Measurements from ENCODE around the gene ADAD2. TPM values are rescaled to one million over a fixed set of nuclear protein-coding genes. Genes with fewer than 3 reads are reported as not detected.
A peak's percentile ranks its signal among the peaks of the same experiment; 100 is the strongest.

The ADAD2 gene
- polyA plus RNA-seq, 6 donors from 2014 or later, result 0.17 TPM; not detected in 5

DNA sequence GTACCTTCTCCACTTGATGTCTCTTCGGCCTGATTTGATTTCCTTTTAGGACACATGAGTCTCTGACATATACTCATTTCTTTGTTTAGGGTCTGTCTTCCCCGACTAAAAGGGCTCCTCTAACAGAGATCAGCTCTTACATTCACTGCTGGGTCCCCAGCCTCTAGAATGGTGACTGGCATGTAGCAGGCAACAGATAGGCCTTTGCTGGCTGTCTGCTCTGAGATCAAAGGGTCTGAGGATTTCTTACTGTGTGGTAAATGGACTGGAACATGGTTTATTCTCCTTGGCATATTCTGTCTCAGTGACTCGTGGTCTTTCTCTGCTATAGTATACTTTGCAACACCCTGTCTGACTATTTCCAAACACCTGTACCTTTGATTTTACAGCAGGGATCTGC lies 29.2 kb upstream of the ADAD2 start:
- no peak for ATAC-seq (ENCODE audit: low read depth in 2 of 2)
- Mint-ChIP-seq H3K36me3 (no peaks in the 10 kb centered on the region), H3K9me3 (no peaks in the 10 kb centered on the region), H3K4me3 (no peak overlapping the region), H3K27ac (no peak overlapping the region), H3K4me1 (no peaks in the 10 kb centered on the region), H3K27me3 (peaks cover 35 to 64% (median 39%) of the 10 kb centered on the region in 3 donors)
- no peak for DNase-seq

DNA sequence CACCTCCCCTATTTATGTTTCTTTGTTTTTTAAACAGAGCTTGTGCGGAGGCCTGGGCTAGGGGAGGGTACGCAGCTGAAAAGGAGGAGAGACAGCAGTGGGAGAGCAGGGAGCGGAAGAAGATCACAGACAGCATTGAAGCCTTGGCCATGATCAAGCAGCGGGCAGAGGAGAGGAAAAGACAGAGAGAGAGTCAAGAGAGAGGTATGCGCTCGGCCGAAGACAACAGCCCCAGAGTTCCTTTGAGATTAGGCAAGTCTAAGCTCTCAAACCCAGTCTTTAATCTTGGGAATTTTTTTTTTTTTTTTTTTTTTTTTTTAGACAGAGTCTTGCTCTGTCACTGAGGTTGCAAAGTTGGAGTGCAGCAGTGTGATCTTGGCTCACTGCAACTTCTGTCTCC lies 25.2 kb upstream of the ADAD2 start:
- Mint-ChIP-seq H3K4me1 (no peaks in the 10 kb centered on the region), H3K36me3 (no peaks in the 10 kb centered on the region), H3K9me3 (no peaks in the 10 kb centered on the region), H3K4me3 (no peak overlapping the region), H3K27ac (no peak overlapping the region), H3K27me3 (peaks cover 27 to 54% (median 28%) of the 10 kb centered on the region in 3 donors)
- DNase-seq (no peak), ATAC-seq (ENCODE audit: low read depth in 2 of 2) (no peak)

DNA sequence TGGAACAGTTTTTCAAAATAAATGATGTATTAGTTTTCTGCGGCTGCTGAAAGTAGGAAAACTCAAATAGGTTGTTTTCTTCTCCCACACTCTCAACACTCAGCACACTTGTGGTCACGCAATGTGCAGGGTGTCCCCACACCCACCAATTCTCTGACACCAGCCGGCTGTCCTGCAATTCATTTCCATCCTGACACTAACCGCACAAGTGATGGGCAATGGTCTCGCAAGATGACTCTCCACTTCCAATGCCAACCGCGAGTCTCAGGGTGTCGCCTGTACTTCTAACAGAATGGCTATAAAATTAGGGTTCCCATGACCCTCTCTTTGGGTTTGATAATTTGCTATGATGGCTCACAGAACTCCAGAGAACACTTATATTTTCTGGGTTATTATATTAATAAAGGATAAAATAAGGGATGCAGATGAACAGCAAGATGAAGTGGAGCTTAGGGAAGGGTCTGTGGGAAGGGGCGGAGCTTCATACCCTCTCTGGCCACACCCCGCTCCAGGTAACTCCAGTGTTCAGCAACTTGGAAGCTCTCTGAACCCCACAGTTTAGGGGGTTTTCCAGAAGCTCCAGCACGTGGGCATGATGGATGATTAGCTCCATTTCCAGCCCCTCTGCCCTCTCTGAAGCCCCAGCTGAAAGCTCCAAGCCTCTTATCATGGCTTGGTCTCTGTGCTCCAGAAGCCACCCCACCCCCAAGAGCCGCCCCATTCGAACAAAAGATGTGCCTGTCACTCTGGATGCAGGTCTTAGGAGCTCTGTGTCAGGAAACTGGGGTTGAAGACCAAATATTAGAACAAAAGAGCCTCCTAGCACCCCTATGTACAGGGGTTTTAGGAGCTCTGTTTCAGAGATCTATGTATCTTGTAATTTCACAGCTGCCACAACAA lies 23.9 kb upstream of the ADAD2 start:
- DNase-seq, result no peak
- no peaks in the 10 kb centered on the region for H3K9me3 Mint-ChIP-seq
- peaks cover 21 to 46% (median 28%) of the 10 kb centered on the region in 3 donors for H3K27me3 Mint-ChIP-seq
- no peaks in the 10 kb centered on the region for H3K4me1 Mint-ChIP-seq
- no peaks in the 10 kb centered on the region for H3K36me3 Mint-ChIP-seq
- no peak overlapping the region for H3K4me3 Mint-ChIP-seq
- ATAC-seq (ENCODE audit: low read depth in 2 of 2), result no peak
- H3K27ac Mint-ChIP-seq, result no peak overlapping the region

DNA sequence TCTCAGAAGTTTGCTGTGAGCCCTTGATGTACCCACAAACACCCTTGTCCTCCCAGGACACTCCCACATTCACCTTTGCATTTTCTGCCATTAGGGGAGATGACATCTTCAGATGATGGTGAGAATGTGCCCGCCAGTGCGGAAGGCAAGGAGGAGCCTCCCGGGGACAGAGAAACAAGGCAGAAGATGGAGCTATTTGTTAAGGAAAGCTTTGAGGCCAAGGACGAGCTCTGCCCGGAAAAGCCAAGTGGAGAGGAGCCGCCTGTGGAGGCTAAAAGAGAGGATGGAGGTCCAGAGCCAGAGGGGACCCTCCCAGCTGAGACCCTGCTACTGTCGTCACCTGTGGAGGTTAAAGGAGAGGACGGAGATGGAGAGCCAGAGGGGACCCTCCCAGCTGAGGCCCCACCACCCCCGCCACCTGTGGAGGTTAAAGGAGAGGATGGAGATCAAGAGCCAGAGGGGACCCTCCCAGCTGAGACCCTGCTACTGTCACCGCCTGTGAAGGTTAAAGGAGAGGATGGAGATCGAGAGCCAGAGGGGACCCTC lies 21.1 kb upstream of the ADAD2 start:
- ATAC-seq (ENCODE audit: low read depth in 2 of 2), result no peak
- H3K36me3 Mint-ChIP-seq, result no peaks in the 10 kb centered on the region
- H3K27ac Mint-ChIP-seq, result no peak overlapping the region
- H3K4me1 Mint-ChIP-seq, result no peaks in the 10 kb centered on the region
- no peak for DNase-seq
- H3K9me3 Mint-ChIP-seq, result no peaks in the 10 kb centered on the region
- peaks cover 9 to 27% (median 27%) of the 10 kb centered on the region in 3 donors for H3K27me3 Mint-ChIP-seq
- H3K4me3 Mint-ChIP-seq, result no peak overlapping the region

DNA sequence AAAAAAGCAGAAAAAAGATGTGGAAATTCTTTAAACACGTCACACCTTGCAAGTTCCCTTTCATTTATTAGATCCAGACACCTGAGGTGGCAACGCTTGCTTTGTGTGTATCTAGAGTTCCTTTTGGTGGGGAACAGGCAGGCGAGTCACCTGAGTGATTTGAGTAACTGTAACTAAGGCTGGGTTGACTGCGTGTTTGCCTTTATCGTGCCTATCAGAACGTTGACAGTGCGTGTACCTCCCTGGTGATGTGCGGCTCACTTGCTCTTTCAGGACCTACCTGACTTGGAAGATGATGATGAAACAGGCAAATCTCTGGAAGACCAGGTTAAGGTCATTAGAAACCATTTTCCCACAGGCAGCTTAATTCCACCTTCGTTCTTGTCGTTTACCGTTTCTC lies 16.6 kb upstream of the ADAD2 start:
- Mint-ChIP-seq H3K9me3 (no peaks in the 10 kb centered on the region), H3K4me1 (peaks cover 6 to 11% (median 8%) of the 10 kb centered on the region in 3 donors), H3K4me3 (no peak overlapping the region), H3K27me3 (peaks cover 5 to 12% (median 10%) of the 10 kb centered on the region in 3 donors), H3K27ac (peak overlapping the region in 1 of 6 donors; percentile 18), H3K36me3 (no peaks in the 10 kb centered on the region)
- DNase-seq (no peak), ATAC-seq (ENCODE audit: low read depth in 2 of 2) (no peak)

DNA sequence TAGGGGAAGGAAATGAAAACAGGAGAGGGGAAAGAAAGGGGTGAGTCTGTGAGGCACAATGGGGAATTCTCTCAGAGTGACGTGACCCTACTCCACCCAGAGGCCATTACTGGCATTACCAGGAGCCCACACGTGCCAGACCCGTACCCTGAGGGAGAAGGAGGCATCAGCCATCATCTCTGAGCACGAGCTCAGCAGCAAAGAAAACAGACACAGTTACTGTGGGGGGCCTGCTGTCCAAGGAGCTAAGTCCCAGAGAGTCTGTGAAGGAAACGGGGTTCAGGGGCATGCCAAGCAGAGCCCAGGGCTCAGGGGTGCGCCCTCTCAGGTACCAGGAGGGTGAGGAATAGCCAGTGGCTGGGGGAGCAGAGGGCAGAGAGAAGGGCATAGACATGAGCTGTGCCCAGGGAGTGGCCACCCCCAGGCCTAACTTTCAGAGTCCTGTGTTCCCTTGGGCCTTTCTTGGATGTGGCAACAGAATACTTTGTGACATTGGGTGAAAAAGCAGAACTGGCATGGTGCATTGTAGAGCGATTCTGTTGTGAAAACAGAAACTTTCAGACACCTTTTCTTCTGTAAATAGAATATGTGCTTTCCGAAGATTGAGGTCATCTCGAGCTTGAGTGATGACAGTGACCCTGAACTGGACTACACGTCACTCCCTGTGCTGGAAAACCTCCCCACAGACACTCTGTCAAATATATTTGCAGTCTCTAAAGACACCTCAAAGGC lies 15.4 kb upstream of the ADAD2 start:
- Mint-ChIP-seq H3K4me3 (no peak overlapping the region), H3K27me3 (peaks cover 0 to 6% (median 0%) of the 10 kb centered on the region in 3 donors), H3K4me1 (peaks cover 6 to 11% (median 8%) of the 10 kb centered on the region in 3 donors), H3K9me3 (no peaks in the 10 kb centered on the region), H3K36me3 (no peaks in the 10 kb centered on the region), H3K27ac (peak overlapping the region in 2 of 6 donors; percentile 25 to 58)
- DNase-seq (peak; percentile 31), ATAC-seq (ENCODE audit: low read depth in 2 of 2) (peak; percentile 94 to 98)

DNA sequence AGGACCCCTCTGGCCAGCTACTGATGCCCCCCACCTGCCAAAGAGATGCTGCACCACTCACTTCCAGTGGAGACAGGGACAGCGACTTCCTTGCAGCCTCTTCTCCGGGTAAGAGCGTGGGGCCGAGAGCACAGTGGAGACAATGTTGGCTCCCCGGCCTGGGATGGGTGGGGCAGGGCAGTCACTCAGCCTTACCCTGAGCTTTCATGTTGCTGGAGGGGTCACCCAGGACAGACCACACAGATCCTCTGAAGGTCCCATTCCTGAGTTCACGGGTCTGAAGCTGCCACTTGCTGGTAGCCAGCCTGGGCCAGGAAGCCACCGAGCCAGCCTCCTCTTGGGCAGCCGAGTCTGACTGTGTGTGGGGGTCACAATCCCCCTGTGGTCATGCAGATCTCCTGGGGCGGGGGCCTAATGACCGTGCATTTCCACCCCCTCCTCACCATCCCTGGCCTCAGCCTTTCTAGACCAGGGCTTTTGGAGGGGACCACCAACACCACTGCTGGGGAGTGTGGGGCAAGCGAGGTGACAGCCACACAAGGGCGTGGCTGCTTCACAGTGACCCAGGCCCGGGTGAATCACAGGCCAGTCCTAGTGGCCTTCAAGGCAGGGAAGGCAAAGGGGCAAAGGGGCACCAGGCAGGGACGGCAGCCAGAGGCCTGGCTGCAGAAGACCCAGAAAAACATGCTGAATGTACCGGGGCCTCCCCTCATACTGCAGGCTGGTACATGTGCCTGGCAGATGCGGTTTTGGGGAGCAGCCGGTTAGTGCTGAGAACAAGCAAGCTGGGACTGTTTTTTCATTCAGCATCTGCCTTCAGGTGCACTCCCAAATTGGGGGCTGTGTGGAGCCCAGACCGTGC lies 14.5 kb upstream of the ADAD2 start:
- Mint-ChIP-seq H3K9me3 (no peaks in the 10 kb centered on the region), H3K36me3 (no peaks in the 10 kb centered on the region), H3K4me1 (peaks cover 6 to 11% (median 8%) of the 10 kb centered on the region in 3 donors), H3K4me3 (no peak overlapping the region), H3K27ac (peak overlapping the region in 1 of 6 donors; percentile 58), H3K27me3 (peaks cover 0 to 6% (median 0%) of the 10 kb centered on the region in 3 donors)
- DNase-seq (no peak), ATAC-seq (ENCODE audit: low read depth in 2 of 2) (no peak)

DNA sequence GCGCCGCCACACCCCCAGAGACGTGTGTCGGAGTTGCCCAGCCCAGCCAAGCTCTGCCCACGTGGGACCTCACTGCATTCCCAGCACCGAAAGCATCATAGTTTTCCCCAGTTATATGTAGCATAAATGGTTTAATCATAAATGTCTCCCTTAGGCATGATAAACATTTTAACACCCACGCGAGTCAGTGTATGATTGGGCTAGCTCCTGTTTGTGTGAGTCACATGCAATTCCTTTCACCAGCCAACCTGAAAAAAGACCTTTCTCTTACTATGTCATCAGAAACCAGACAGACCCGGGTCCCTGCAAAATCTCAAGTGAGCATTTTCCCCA lies 13.2 kb upstream of the ADAD2 start:
- peaks cover 0 to 4% (median 0%) of the 10 kb centered on the region in 3 donors for H3K27me3 Mint-ChIP-seq
- no peak overlapping the region for H3K4me3 Mint-ChIP-seq
- ATAC-seq (ENCODE audit: low read depth in 2 of 2) (no peak), DNase-seq (no peak)
- H3K36me3 Mint-ChIP-seq, result peaks cover 0 to 2% of the 10 kb centered on the region in 2 donors
- peaks cover 6 to 11% (median 8%) of the 10 kb centered on the region in 3 donors for H3K4me1 Mint-ChIP-seq
- H3K9me3 Mint-ChIP-seq, result no peaks in the 10 kb centered on the region
- peak overlapping the region in 1 of 6 donors; percentile 77 for H3K27ac Mint-ChIP-seq

DNA sequence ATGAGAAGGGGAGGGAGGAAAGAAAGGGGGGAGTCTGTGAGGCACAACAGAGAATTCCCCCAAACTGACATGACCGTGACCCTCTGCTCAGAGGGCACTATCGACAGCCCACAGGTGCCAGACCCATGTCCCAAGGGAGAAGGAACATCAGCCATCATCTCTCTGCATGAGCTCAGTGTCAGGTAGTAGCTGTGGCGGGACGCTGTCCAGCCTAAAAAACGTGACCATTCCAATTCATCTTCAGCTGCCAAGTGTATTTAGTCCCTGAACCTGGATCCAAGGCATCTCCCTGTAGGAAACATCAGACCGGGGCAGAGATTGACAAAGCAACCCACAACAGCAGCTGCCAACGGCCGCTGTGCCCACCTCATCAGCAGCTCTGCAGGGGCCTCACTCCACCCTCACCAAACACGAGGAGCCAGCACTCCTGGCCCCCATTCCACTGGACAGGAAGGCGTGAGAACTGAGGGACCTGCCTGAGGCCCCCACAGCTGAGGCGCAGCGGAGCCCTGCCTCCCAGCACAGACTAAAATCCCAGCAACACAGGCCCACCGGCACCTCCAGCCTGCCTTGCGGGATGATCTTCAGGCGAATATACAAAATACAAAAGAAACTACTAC lies 12.7 kb upstream of the ADAD2 start:
- Mint-ChIP-seq H3K36me3 (peaks cover 0 to 8% of the 10 kb centered on the region in 2 donors), H3K4me3 (no peak overlapping the region), H3K4me1 (peaks cover 6 to 11% (median 8%) of the 10 kb centered on the region in 3 donors), H3K9me3 (no peaks in the 10 kb centered on the region), H3K27ac (peak overlapping the region in 1 of 6 donors; percentile 56), H3K27me3 (no peaks in the 10 kb centered on the region)
- no peak for ATAC-seq (ENCODE audit: low read depth in 2 of 2)
- DNase-seq, result no peak

DNA sequence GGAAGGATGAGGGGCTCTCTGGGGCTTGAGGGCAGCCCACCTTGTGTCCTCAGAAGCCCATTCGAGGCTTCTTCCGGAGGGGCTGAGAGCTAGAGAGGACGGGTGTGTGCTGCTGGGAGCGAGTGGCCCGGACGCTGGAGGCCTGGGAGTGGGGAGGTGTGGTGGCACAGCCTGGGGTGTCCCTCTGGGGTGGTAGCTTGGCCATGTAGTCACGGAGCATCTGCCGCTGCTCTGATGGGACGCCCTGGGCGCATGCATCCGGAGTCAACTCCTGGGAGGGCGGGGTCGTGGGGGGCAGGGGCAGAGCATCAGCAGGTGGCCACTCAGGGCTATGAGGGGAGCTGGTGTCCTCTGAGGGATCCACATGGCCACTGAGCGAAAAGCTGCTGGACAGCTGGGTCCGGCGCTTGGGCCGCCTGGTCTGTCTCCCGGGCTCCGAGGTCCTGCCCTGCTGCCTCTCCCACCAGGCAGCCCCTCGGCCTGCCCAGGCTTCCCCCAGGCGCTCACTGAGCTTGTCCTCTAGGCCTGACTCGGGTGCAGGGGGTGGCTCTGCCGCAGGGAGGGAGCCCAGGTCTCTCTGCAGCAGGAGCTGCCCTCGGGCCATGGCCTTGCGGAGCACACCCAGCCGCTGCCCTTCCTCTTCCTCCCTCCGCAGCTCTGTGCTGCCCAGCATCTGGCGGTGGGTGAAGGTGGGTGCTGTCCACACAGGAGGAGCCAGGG lies 11.9 kb upstream of the ADAD2 start:
- H3K27ac Mint-ChIP-seq, result peak overlapping the region in 2 of 6 donors; percentile 15 to 56
- H3K9me3 Mint-ChIP-seq, result no peaks in the 10 kb centered on the region
- H3K4me3 Mint-ChIP-seq, result no peak overlapping the region
- no peak for ATAC-seq (ENCODE audit: low read depth in 2 of 2)
- DNase-seq, result no peak
- peaks cover 6 to 11% (median 10%) of the 10 kb centered on the region in 3 donors for H3K4me1 Mint-ChIP-seq
- peaks cover 0 to 9% of the 10 kb centered on the region in 2 donors for H3K36me3 Mint-ChIP-seq
- H3K27me3 Mint-ChIP-seq, result no peaks in the 10 kb centered on the region

DNA sequence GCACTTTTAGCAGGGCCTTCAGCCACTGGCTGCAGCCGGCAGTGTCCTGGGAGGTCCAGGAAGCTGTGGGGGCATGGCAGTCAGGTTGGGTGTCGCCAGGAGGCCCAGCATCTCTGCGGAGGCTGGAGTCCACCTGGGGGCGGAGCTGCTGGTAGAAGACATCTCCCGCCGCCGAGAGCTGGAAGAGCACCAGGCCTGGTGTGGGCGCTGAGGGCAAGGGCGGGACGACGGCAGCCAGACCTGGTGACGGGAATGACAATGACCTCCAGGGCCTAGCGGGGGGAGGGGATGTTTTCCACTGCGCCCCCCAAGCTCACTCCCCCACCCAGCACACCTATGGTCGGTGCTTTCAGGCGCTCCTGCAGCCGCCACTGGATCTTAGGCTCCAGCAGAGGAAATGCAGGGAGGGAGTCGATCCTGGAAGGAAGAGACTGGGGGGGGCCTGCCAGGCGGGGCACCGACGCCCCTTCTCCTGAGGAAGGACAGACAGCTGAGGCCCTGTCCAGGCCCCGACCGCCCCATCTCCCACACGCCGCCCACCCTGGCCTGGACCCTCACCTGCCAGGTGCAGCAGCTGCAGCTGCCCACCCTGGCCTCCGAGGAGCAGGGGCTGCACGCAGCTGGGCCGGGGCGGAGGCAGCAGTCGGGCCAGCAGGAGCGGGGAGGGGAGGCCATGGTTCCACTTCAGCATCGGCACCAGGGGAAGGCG lies 11.2 kb upstream of the ADAD2 start:
- Mint-ChIP-seq H3K9me3 (no peaks in the 10 kb centered on the region), H3K36me3 (peaks cover 0 to 9% of the 10 kb centered on the region in 2 donors), H3K4me1 (peaks cover 11 to 18% (median 17%) of the 10 kb centered on the region in 3 donors), H3K27me3 (no peaks in the 10 kb centered on the region), H3K27ac (no peak overlapping the region), H3K4me3 (no peak overlapping the region)
- DNase-seq (no peak), ATAC-seq (ENCODE audit: low read depth in 2 of 2) (no peak)

Data from naive B cell (primary cell).